HL-60 (cell line): ENCODE measurements around the gene RAB28.

Experiments
- DNase-seq, 2 experiments: peaks; one replicate each; pipeline ENCODE4 v3.0.0-alpha.2; 2010 to 2020; ENCODE audit warnings: low read depth in 1 of 2, low spot score in 1 of 2
- H3K27ac ChIP-seq: fragments of 250-450 bp; sonication (Bioruptor Pico); replicated peaks from 2 replicates; pipeline ENCODE4 v1.5.1; 2020; ENCODE audit warnings: mild to moderate bottlenecking, moderate library complexity
- H3K27me3 ChIP-seq: fragments of 250-450 bp; sonication (Bioruptor Pico); 2 replicates; pipeline ENCODE4 v1.5.1; 2021; ENCODE audit warnings: mild to moderate bottlenecking, moderate library complexity; ENCODE audit not compliant: insufficient read depth, poor library complexity, severe bottlenecking
- H3K4me3 ChIP-seq: replicated peaks from 2 replicates; pipeline ENCODE4 v1.5.1; 2011; ENCODE audit warnings: mild to moderate bottlenecking, control low read depth, low read length; ENCODE audit not compliant: insufficient read depth
- CTCF ChIP-seq: IDR thresholded peaks from one replicate; pipeline ENCODE4 v1.5.1; 2011; ENCODE audit warnings: low read length, control low read depth, inconsistent platforms; ENCODE audit not compliant: insufficient read depth
- GABPA ChIP-seq: IDR thresholded peaks from 2 replicates; pipeline ENCODE4 v1.6.1; 2012; ENCODE audit warnings: low read depth
- POLR2AphosphoS5 ChIP-seq: IDR thresholded peaks from 2 replicates; pipeline ENCODE4 v1.6.1; 2012; ENCODE audit warnings: low read depth
- SPI1 ChIP-seq: IDR thresholded peaks from 2 replicates; pipeline ENCODE4 v1.6.1; 2012; ENCODE audit warnings: low read depth, mild to moderate bottlenecking, borderline replicate concordance
- TF ChIP-seq, protein P1 (sequence below): IDR thresholded peaks from 2 replicates; pipeline ENCODE4 v1.6.1; 2012; ENCODE audit warnings: low read depth; ENCODE audit not compliant: insufficient replicate concordance

RAB28 gene

DNA sequence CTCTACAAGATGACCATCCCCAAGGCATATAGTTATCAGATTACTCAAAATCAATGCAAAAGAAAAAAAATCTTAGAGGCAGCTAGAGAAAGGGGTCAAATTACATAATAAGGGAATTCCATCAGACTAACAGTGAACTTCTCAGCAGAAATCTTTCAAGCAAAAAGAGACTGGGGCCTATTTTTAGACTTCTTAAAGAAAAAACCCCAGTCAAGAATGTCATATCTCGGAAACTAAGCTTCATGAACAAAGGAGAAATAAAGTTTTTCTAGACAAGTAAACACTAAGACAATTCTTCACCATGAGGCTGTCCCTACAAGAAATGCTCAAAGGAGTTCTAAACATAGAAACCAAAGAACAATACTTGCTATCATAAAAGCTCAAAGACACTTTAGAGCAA is 51.7 kb downstream of the RAB28 start:
- TF ChIP-seq GABPA: no peak
- no peak for TF ChIP-seq CTCF
- TF ChIP-seq, protein P1, sequence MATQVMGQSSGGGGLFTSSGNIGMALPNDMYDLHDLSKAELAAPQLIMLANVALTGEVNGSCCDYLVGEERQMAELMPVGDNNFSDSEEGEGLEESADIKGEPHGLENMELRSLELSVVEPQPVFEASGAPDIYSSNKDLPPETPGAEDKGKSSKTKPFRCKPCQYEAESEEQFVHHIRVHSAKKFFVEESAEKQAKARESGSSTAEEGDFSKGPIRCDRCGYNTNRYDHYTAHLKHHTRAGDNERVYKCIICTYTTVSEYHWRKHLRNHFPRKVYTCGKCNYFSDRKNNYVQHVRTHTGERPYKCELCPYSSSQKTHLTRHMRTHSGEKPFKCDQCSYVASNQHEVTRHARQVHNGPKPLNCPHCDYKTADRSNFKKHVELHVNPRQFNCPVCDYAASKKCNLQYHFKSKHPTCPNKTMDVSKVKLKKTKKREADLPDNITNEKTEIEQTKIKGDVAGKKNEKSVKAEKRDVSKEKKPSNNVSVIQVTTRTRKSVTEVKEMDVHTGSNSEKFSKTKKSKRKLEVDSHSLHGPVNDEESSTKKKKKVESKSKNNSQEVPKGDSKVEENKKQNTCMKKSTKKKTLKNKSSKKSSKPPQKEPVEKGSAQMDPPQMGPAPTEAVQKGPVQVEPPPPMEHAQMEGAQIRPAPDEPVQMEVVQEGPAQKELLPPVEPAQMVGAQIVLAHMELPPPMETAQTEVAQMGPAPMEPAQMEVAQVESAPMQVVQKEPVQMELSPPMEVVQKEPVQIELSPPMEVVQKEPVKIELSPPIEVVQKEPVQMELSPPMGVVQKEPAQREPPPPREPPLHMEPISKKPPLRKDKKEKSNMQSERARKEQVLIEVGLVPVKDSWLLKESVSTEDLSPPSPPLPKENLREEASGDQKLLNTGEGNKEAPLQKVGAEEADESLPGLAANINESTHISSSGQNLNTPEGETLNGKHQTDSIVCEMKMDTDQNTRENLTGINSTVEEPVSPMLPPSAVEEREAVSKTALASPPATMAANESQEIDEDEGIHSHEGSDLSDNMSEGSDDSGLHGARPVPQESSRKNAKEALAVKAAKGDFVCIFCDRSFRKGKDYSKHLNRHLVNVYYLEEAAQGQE: no peak
- no peak for TF ChIP-seq SPI1
- no peak for TF ChIP-seq POLR2AphosphoS5
- Histone ChIP-seq H3K27ac (no peak overlapping the region), H3K27me3 (no peaks in the 10 kb centered on the region), H3K4me3 (no peak overlapping the region)
- no peak for DNase-seq

DNA sequence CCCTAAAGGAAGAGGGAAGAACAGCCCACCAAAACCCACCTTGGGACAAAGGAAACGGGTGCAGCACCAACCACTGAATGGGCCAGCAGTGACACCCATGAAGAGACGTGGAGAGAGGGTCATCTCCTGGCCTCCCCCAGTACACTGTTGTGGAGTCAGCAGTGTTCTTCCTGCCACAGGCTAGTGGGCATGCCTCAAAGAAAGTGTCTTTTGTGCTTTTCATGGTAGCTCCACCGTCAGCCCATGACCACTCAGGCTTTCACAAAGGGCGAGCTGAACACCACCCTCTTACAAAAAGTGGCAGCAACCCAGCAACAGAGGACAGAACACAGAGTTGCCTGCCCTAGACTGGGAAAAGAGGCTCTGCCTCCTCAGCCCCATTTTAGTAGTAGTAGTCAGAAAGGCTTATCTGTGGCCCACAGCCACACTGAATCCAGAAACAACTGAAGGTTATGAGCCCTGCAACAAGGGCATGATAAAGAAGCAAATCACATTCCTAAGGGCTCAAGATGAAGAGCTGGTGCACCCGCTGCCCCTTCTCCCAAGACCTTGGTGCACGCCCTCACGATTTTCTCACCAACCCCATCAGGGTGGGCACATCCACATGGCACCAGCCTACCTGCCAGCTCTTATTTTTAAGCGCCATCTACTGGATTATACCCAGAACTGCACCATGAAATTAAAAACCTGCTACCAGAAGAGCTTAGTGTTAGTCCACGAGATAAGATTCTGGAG is 53.1 kb downstream of the RAB28 start:
- TF ChIP-seq CTCF: no peak
- TF ChIP-seq, protein P1: no peak
- TF ChIP-seq SPI1: no peak
- no peak for TF ChIP-seq POLR2AphosphoS5
- TF ChIP-seq GABPA: no peak
- DNase-seq: no peak
- Histone ChIP-seq H3K4me3 (no peak overlapping the region), H3K27ac (no peak overlapping the region), H3K27me3 (no peaks in the 10 kb centered on the region)

- no peak overlapping the region for H3K27ac ChIP-seq
- DNase-seq: no peak
- no peak overlapping the region for H3K4me3 ChIP-seq
- no peaks in the 10 kb centered on the region for H3K27me3 ChIP-seq
- TF ChIP-seq POLR2AphosphoS5: no peak
- no peak for TF ChIP-seq GABPA
- TF ChIP-seq SPI1: no peak
- no peak for TF ChIP-seq CTCF
- TF ChIP-seq, protein P1: no peak
Observed at GRCh38 chr4:13427599-13428325, 56.4 kb downstream of the RAB28 start.
